Adrenal gland (tissue), 12 donors: ENCODE results near the gene SELENOO. TPM values are rescaled to one million over a fixed set of nuclear protein-coding genes. Genes with fewer than 3 reads are reported as not detected.

ENCODE experiments used
- DNase-seq, 7 donors: peaks; one replicate each; pipeline ENCODE4 v3.0.0-alpha.2; 2019 to 2020
- H3K27ac ChIP-seq, 5 donors: fragments of 200-600 bp; sonication (generic) in 4 of 5; 1 replicate in 3 of 5; 2 replicates in 2 of 5; pipeline versions ENCODE4 v1.5.1 to v1.8.0; 2016 to 2020; ENCODE audit warnings: mild to moderate bottlenecking in 1 of 5
- H3K27me3 ChIP-seq: fragments of 200-600 bp; 2 replicates; pipeline ENCODE4 v1.8.0; 2021
- H3K36me3 ChIP-seq, 2 donors: fragments of 200-600 bp; replicated peaks in 1 of 2; 1 replicate in 1 of 2; 2 replicates in 1 of 2; pipeline versions ENCODE4 v1.5.1 to v1.8.0; 2018 to 2022
- H3K4me1 ChIP-seq, 2 donors: fragments of 200-600 bp; replicated peaks in 1 of 2; 1 replicate in 1 of 2; 2 replicates in 1 of 2; pipeline versions ENCODE4 v1.5.1 to v1.8.0; 2018 to 2021
- H3K4me3 ChIP-seq, 4 donors: fragments of 200-600 bp; sonication (generic) in 3 of 4; one replicate each; pipeline ENCODE4 v1.5.1; 2016 to 2018
- H3K9me3 ChIP-seq, 3 donors: fragments of 200-600 bp; sonication (generic) in 1 of 3; replicated peaks in 1 of 3; 1 replicate in 2 of 3; 2 replicates in 1 of 3; pipeline versions ENCODE4 v1.5.1 to v1.8.0; 2016 to 2021
- POLR2A ChIP-seq, 2 donors: fragments of 450-650 bp; IDR thresholded peaks; one replicate each; pipeline ENCODE4 v1.6.1; 2017; ENCODE audit warnings: antibody characterized with exemption in 2 of 2, mild to moderate bottlenecking in 2 of 2, moderate library complexity in 1 of 2
- WGBS, 4 donors: extraction: QIAGEN DNeasy Blood & Tissue Kit in 2 of 4; methylation state at CpG; one replicate each; pipeline versions ENCODE4 v1.1.5 to v1.1.7; 2013 to 2017; 5-methylcytosine and 5-hydroxymethylcytosine counted together
- intact Hi-C, 2 donors: fragments of 100-400 bp; cut with DNase I; formaldehyde crosslinking; loops; one replicate each; pipeline versions ENCODE4 v1.14.1 to v1.15.0; 2022 to 2023
- polyA plus RNA-seq, 3 donors: library from polyadenylated mRNA; stranded (reverse); fragments of 200-250 nt in 2 of 3; fragments of 350-450 nt in 1 of 3; fragmentation: Illumina TruSeq in 1 of 3; extraction: RNeasy Lipid Tissue Mini Kit (QIAGEN cat#74804) in 1 of 3; gene quantifications; one replicate each; pipeline ENCODE4 v1.2.3, GENCODE V29; 2013 to 2014
- total RNA-seq, 9 donors: library from RNA; depleted of rRNA in 4 of 9; stranded (reverse); fragments of >200 nt in 4 of 9; fragments of 120-200 nt in 1 of 9; fragmentation: NEBNext Ultra II Directional in 1 of 9; extraction: Animal tissue kit (Norgen Biotek cat#: 25700) in 1 of 9; gene quantifications; one replicate each; pipeline versions ENCODE4 v1.1.0 to v1.2.4, GENCODE V29; 2013 to 2023
- TF ChIP-seq, protein P1 (sequence below), 6 experiments: fragments of 450-650 bp in 4 of 6; fragments of 200-600 bp in 2 of 6; sonication (generic) in 1 of 6; IDR thresholded peaks; 1 replicate in 5 of 6; 2 replicates in 1 of 6; pipeline versions ENCODE4 v1.5.1 to v1.8.0; 2016 to 2021; ENCODE audit warnings: antibody characterized with exemption in 6 of 6, mild to moderate bottlenecking in 2 of 6, moderate library complexity in 1 of 6
- donor health status: healthy with polysubstance abuse.
- donor health status: Bipolar disorder and iron deficiency.
- donor health status: DM: yes; HTN: yes; CAD: no.
- donor health status: DM: no; HTN: no; CAD: no.
- donor health status: DM: no; HTN: no; CAD: no.
- donor health status: DM: yes; HTN: yes; CAD: no.

Gene SELENOO
- total and polyA plus RNA-seq, 12 donors, result 1.9 to 89.0 (median 35.8) TPM

DNA sequence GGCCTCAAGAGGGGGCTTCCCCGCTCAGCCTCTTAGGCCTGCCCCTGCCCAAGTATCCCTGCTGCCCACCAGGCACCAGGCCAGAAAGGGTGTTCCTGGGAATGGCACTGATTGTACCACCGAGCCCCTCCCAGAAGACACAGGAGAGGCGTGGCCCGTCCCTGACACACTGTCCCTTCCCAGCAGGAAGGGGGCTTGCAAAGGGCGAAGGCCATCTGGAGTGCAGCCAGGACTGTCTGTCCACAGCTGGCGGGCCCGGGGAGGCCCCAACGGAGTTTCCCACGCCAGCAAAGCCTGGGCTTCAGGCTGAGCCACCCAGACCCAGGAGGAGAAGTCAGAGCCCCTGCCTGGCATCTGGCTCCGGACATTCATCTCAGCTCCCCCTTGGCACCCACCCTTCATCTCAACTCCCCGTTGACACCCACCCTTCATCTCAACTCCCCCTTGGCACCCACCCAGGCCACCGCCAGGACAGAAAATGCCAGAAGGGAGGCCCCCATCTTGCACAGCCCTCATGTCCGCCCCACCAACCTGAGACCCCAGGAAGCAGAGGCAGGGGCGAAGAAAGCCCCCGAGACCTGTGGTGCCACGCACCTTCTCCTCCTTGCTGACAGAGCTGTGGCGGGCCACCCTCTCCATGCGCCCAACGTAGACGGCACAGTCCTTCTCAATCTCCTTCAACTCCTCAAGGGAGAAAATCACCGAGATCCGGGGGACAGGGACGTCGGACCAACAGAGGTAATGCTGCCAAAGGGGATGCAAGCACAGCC lies 24.6 kb downstream of the SELENOO start:
- H3K27ac ChIP-seq, result no peak overlapping the region
- H3K9me3 ChIP-seq, result no peaks in the 10 kb centered on the region
- WGBS, 4 donors, result 85 to 93% (median 87%) methylated on average over 14 to 24 of the region's 24 CpGs
- peaks cover 0 to 71% of the 10 kb centered on the region in 2 donors for H3K36me3 ChIP-seq
- no peak for TF ChIP-seq POLR2A (IDR thresholded peaks at IDR 0.05)
- TF ChIP-seq, protein P1, sequence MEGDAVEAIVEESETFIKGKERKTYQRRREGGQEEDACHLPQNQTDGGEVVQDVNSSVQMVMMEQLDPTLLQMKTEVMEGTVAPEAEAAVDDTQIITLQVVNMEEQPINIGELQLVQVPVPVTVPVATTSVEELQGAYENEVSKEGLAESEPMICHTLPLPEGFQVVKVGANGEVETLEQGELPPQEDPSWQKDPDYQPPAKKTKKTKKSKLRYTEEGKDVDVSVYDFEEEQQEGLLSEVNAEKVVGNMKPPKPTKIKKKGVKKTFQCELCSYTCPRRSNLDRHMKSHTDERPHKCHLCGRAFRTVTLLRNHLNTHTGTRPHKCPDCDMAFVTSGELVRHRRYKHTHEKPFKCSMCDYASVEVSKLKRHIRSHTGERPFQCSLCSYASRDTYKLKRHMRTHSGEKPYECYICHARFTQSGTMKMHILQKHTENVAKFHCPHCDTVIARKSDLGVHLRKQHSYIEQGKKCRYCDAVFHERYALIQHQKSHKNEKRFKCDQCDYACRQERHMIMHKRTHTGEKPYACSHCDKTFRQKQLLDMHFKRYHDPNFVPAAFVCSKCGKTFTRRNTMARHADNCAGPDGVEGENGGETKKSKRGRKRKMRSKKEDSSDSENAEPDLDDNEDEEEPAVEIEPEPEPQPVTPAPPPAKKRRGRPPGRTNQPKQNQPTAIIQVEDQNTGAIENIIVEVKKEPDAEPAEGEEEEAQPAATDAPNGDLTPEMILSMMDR (IDR thresholded peaks at IDR 0.05), result no peak
- no peak overlapping the region for H3K4me3 ChIP-seq
- no peak for DNase-seq
- no peaks in the 10 kb centered on the region for H3K27me3 ChIP-seq
- intact Hi-C loops, result no loop called here
- H3K4me1 ChIP-seq, result no peaks in the 10 kb centered on the region

DNA sequence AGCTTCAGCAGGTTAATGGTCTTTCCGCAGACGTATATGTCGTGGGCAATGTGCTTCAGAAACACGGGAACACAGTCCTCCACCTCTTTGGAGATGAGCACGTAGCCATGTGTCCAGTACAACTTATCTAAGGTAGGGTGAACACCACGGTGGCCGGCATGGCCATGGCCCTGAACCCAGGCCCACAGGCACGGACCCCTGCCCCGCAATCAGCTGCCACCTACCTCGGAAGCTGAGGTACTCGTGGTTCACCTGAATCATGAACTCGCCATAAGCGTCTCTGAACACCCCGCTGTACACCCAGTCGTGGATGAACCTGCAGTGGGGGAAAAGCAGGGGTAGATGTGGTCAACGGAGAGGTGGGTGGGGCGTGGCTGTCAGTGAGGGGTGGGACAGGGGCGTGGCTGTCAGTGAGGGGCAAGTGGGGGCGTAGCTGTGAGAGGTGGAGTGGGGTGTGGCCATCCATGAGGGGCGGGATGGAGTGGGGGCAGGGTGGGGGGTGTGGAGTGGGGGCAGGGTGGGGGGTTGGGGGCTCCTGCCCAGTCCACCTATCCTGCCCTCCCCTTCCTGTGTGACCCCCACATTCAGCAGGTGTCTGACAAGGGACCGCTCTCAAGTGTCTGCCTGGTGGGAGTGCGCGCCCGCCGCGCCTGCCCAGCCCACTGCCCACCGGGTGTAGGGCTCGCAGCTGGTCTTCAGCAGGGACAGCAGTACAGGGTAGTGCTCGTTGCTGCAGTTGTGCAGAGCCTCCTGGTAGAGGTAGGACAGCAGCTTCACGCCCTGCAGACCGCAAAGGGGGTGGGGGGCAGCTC lies 25.5 kb downstream of the SELENOO start:
- no peaks in the 10 kb centered on the region for H3K4me1 ChIP-seq
- intact Hi-C loops, result no loop called here
- peaks cover 0 to 62% of the 10 kb centered on the region in 2 donors for H3K36me3 ChIP-seq
- WGBS, 4 donors, result 91 to 93% (median 93%) methylated on average over 16 to 31 of the region's 31 CpGs
- no peak for TF ChIP-seq POLR2A (IDR thresholded peaks at IDR 0.05)
- TF ChIP-seq, protein P1 (IDR thresholded peaks at IDR 0.05), result no peak
- no peak overlapping the region for H3K4me3 ChIP-seq
- DNase-seq, result no peak
- no peaks in the 10 kb centered on the region for H3K9me3 ChIP-seq
- no peaks in the 10 kb centered on the region for H3K27me3 ChIP-seq
- no peak overlapping the region for H3K27ac ChIP-seq

DNA sequence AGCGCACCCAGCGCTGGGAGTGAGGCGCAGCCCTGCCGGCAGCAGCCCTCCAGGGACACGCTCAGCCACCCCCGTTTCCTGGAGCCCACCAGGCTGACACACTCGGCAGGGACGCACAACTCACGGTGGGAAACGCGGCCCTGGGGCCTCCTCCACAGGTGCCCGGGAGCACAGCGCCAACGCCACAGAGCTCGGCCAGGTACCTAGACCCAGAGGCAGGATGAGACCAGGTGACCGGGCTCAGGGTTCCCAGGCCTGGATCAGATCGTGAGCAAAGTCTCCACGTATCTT lies 26.0 kb downstream of the SELENOO start:
- no peak for DNase-seq
- Histone ChIP-seq H3K27ac (no peak overlapping the region), H3K4me1 (no peaks in the 10 kb centered on the region), H3K27me3 (no peaks in the 10 kb centered on the region), H3K4me3 (no peak overlapping the region), H3K9me3 (no peaks in the 10 kb centered on the region), H3K36me3 (peaks cover 0 to 56% of the 10 kb centered on the region in 2 donors)
- TF ChIP-seq, protein P1 (IDR thresholded peaks at IDR 0.05), result no peak
- no peak for TF ChIP-seq POLR2A (IDR thresholded peaks at IDR 0.05)
- WGBS, 4 donors, result 88 to 93% (median 93%) methylated on average over 17 to 18 of the region's 18 CpGs; no CpG with 5 or more reads in 1 of the 4 donors
- intact Hi-C loops, result no loop called here

DNA sequence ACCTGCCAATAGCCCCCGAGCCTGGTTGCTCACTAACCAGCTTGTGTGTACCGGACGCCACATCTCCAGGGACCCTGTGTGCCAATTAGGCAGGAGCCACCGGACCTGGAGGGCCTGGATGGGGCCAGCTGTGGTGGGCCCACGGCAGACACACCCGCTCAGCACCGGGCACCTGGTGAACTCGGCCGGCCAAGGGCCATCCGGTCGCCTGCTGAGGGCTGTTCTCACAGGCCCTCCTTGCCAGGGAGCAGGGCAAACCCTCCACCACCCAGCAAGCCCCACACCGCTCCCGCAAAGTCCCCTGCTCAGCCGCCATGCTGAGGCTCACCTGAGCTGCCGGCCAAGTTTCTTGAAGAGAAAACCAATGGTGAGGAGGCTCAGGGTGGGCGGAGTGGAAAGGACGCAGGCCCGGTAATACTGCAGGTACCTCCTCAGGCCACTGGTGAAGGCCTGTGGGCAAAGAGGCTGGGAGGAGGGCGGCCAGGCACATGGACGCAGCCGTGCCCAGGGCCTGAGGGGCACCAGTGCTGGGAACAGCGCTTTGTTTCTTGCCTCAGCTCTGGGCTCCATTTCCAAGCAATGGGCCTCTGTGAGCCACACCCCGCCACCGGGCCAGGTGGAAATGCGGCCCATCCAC lies 26.9 kb downstream of the SELENOO start:
- Histone ChIP-seq H3K27me3 (no peaks in the 10 kb centered on the region), H3K27ac (no peak overlapping the region), H3K9me3 (no peaks in the 10 kb centered on the region), H3K36me3 (peaks cover 0 to 54% of the 10 kb centered on the region in 2 donors), H3K4me1 (no peaks in the 10 kb centered on the region), H3K4me3 (no peak overlapping the region)
- intact Hi-C loops, result no loop called here
- 90 to 95% (median 94%) methylated on average over 9 to 25 of the region's 25 CpGs for WGBS, 4 donors
- TF ChIP-seq, protein P1 (IDR thresholded peaks at IDR 0.05), result no peak
- TF ChIP-seq POLR2A (IDR thresholded peaks at IDR 0.05), result no peak
- DNase-seq, result no peak
